Neural progenitor cell (in vitro differentiated cells): Measurements from ENCODE around the gene GTF2H2.
"Not testable (repeated sequence)": the region's sequence is repeated elsewhere in the genome, so short reads cannot be mapped to it uniquely, and the experiment has no call there.

ENCODE experiments used
- CTCF ChIP-seq: fragments of 200-600 bp; sonication (generic); IDR thresholded peaks from 2 replicates; pipeline ENCODE4 v1.5.1; 2017; ENCODE audit warnings: antibody characterized with exemption, mild to moderate bottlenecking
- EZH2 ChIP-seq: fragments of 200-600 bp; sonication (generic); IDR thresholded peaks from 2 replicates; pipeline ENCODE4 v1.6.1; 2017; ENCODE audit warnings: antibody characterized with exemption, mild to moderate bottlenecking, moderate library complexity
- EZH2phosphoT487 ChIP-seq: fragments of 200-600 bp; sonication (generic); IDR thresholded peaks from 2 replicates; pipeline ENCODE4 v1.6.1; 2017; ENCODE audit warnings: antibody characterized with exemption

DNA sequence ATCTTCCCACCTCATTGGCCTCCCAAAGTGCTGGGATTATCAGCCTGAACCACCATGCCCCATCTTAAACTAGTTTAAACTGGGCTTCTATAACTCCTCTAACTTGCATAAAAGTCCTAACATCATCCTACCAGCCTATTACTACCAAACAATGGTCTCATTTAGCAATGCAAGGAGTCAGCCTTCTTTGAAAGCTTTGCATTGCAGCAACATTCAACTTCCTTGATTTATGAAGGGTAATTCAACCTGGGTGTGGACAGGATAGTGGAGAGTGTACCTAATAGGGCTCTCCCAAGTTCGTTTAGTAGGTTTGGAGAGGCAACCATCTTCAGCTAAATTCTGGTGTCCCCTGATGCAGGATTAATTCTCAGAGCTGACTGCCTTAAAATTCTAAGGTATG is 18.7 kb upstream of the GTF2H2 start:
- not testable (repeated sequence) for TF ChIP-seq EZH2, CTCF, EZH2phosphoT487
